SK-N-SH treated with all-trans-retinoic acid at 6 μM for 48 hours (cell line): ENCODE measurements around the gene KLF11.

Source experiments
- PATZ1 ChIP-seq: fragments of 250-450 bp; sonication (Bioruptor Pico); IDR thresholded peaks from 2 replicates; pipeline ENCODE4 v1.8.0; 2020; ENCODE audit warnings: mild to moderate bottlenecking, moderate library complexity, borderline replicate concordance
- ZNF70 ChIP-seq: fragments of 450-650 bp; formaldehyde crosslinking; IDR thresholded peaks from 2 replicates; pipeline ENCODE4 v1.5.0; 2020; ENCODE audit warnings: mild to moderate bottlenecking, moderate library complexity

GRCh38 chr2:10054424-10054823 lies 11.1 kb downstream of the KLF11 start:
- TF ChIP-seq PATZ1 (CRISPR knock-in tag): no peak
- TF ChIP-seq ZNF70 (CRISPR knock-in tag): no peak
